A549 (cell line): ENCODE data around the gene PRRC2B. TPM values are rescaled to one million over a fixed set of nuclear protein-coding genes. Genes with fewer than 3 reads are reported as not detected.
A peak's percentile ranks its signal among the peaks of the same experiment; 100 is the strongest.

Experiments
- ATAC-seq, 2 experiments: fragments of 200-7000 bp in 1 of 2; fragments of >200 bp in 1 of 2; cut with Nextera tagmentation in 1 of 2; cut with Tn5 transposase in 1 of 2; 3 replicates each; pipeline versions ENCODE4 v1.8.0 to v1.9.1; 2018 to 2020; ENCODE audit warnings: mild to moderate bottlenecking in 1 of 2, moderate library complexity in 1 of 2
- CTCF ChIA-PET: fragments of 300-600 bp; sonication (Branson Sonifier 250); formaldehyde crosslinking; extraction: SDS; loops from one replicate; lab custom pipeline; 2021; ENCODE audit warnings: antibody characterized with exemption, inconsistent platforms; lab: Yijun Ruan, JAX
- POLR2A ChIA-PET: fragments of 350-600 bp; formaldehyde crosslinking; extraction: SDS; loops from one replicate; lab custom pipeline; 2021; ENCODE audit warnings: antibody characterized with exemption, inconsistent platforms; lab: Yijun Ruan, JAX
- DNase-seq, 2 experiments: peaks; one replicate each; pipeline versions ENCODE4 v3.0.0 to v3.0.0-alpha.2; 2011 to 2016; ENCODE audit warnings: low read depth in 1 of 2, low spot score in 1 of 2
- FAIRE-seq: peaks from 2 replicates; lab custom pipeline; 2011; peaks lifted over from hg19 to GRCh38; lab: Jason Lieb, UNC
- H3K27ac ChIP-seq, 2 experiments: fragments of >200 bp; sonication (Bioruptor Twin); formaldehyde crosslinking; 3 replicates each; pipeline ENCODE4 v1.5.1; 2016 to 2017
- H3K4me1 ChIP-seq: fragments of >200 bp; sonication (Bioruptor Twin); formaldehyde crosslinking; 3 replicates; pipeline ENCODE4 v1.6.1; 2016
- H3K4me2 ChIP-seq: fragments of >200 bp; sonication (Bioruptor Twin); formaldehyde crosslinking; 3 replicates; pipeline ENCODE4 v1.6.1; 2016
- H3K4me3 ChIP-seq: fragments of >200 bp; sonication (Bioruptor Twin); formaldehyde crosslinking; 3 replicates; pipeline ENCODE4 v1.5.1; 2016
- H3K9me3 ChIP-seq: fragments of >200 bp; sonication (Bioruptor Twin); formaldehyde crosslinking; 3 replicates; pipeline ENCODE4 v1.6.1; 2016
- BHLHE40 ChIP-seq: IDR thresholded peaks from 2 replicates; pipeline ENCODE4 v1.6.1; 2012; ENCODE audit warnings: low read depth, low read length, inconsistent platforms
- CEBPB ChIP-seq, 2 experiments: fragments of >200 bp in 1 of 2; sonication (Bioruptor Twin) in 1 of 2; formaldehyde crosslinking in 1 of 2; IDR thresholded peaks; 2 replicates each; pipeline ENCODE4 v1.6.1; 2012 to 2016
- CHD2 ChIP-seq: fragments of 150-350 bp; IDR thresholded peaks from 2 replicates; pipeline ENCODE4 v1.6.1; 2014; ENCODE audit warnings: low read length; ENCODE audit not compliant: partially characterized antibody
- CHD4 ChIP-seq: fragments of 200-600 bp; sonication (generic); IDR thresholded peaks from 2 replicates; pipeline ENCODE4 v1.6.1; 2016; ENCODE audit warnings: antibody characterized with exemption, mild to moderate bottlenecking, borderline replicate concordance
- CTCF ChIP-seq: fragments of >200 bp; sonication (Bioruptor Twin); formaldehyde crosslinking; IDR thresholded peaks from 3 replicates; pipeline ENCODE4 v1.5.1; 2016
- E2F6 ChIP-seq: IDR thresholded peaks from 2 replicates; pipeline ENCODE4 v1.6.1; 2012; ENCODE audit warnings: low read depth, borderline replicate concordance
- ESRRA ChIP-seq: fragments of 150-350 bp; IDR thresholded peaks from 2 replicates; pipeline ENCODE4 v1.6.1; 2014; ENCODE audit warnings: mild to moderate bottlenecking, low read length, borderline replicate concordance
- FOXS1 ChIP-seq: fragments of 250-450 bp; sonication (Bioruptor Pico); IDR thresholded peaks from 2 replicates; pipeline ENCODE4 v1.5.0; 2020; ENCODE audit warnings: mild to moderate bottlenecking, moderate library complexity
- HDAC2 ChIP-seq: fragments of 200-600 bp; sonication (generic); IDR thresholded peaks from 2 replicates; pipeline ENCODE4 v1.6.1; 2016
- HES2 ChIP-seq: fragments of >200 bp; sonication (Bioruptor Twin); formaldehyde crosslinking; IDR thresholded peaks from 2 replicates; pipeline ENCODE4 v1.6.1; 2016
- HOXB13 ChIP-seq: fragments of 250-450 bp; sonication (Bioruptor Pico); IDR thresholded peaks from 2 replicates; pipeline ENCODE4 v1.5.0; 2020; ENCODE audit warnings: low read depth, mild to moderate bottlenecking, moderate library complexity
- JUN ChIP-seq, 2 experiments: fragments of >200 bp; sonication (Bioruptor Twin); formaldehyde crosslinking; IDR thresholded peaks; 2 replicates in 1 of 2; 3 replicates in 1 of 2; pipeline ENCODE4 v1.6.1; 2016 to 2017
- MAFK ChIP-seq: fragments of 450-650 bp; IDR thresholded peaks from 2 replicates; pipeline ENCODE4 v1.6.1; 2014; ENCODE audit not compliant: partially characterized antibody
- MAX ChIP-seq: IDR thresholded peaks from 2 replicates; pipeline ENCODE4 v1.6.1; 2012
- MAZ ChIP-seq: fragments of 150-350 bp; IDR thresholded peaks from 2 replicates; pipeline ENCODE4 v1.6.1; 2014; ENCODE audit warnings: antibody characterized with exemption, low read depth, low read length, borderline replicate concordance
- NFE2L2 ChIP-seq: fragments of 150-350 bp; conservative IDR thresholded peaks from 2 replicates; pipeline ENCODE4 v1.6.1; 2014; ENCODE audit warnings: low read length
- RAD21 ChIP-seq, 2 experiments: fragments of >200 bp in 1 of 2; sonication (Bioruptor Twin) in 1 of 2; formaldehyde crosslinking in 1 of 2; IDR thresholded peaks in 1 of 2; conservative IDR thresholded peaks in 1 of 2; 2 replicates in 1 of 2; 3 replicates in 1 of 2; pipeline ENCODE4 v1.6.1; 2012 to 2018; ENCODE audit warnings: inconsistent platforms in 1 of 2
- RNF2 ChIP-seq: fragments of 200-600 bp; sonication (generic); IDR thresholded peaks from 2 replicates; pipeline ENCODE4 v1.6.1; 2016; ENCODE audit warnings: low read depth, mild to moderate bottlenecking, antibody characterized with exemption, moderate library complexity, borderline replicate concordance
- SMC3 ChIP-seq: fragments of >200 bp; sonication (Bioruptor Twin); formaldehyde crosslinking; IDR thresholded peaks from 3 replicates; pipeline ENCODE4 v1.6.1; 2018; ENCODE audit warnings: inconsistent platforms
- WGBS: methylation state at CpG from one replicate; pipeline ENCODE4 v1.1.6; 2017; ENCODE audit errors: missing lambda C conversion rate; 5-methylcytosine and 5-hydroxymethylcytosine counted together
- polyA plus RNA-seq, 4 experiments: library from polyadenylated mRNA; depleted of rRNA in 3 of 4; stranded (reverse); fragments of >200 nt; fragmentation: RNase III in 1 of 4; extraction: RNeasy Plus Mini Kit Qiagen cat#74134 plus additional on column Dnase treatment in 1 of 4; gene quantifications; 2 replicates in 3 of 4; 3 replicates in 1 of 4; pipeline ENCODE4 v1.2.3, GENCODE V29; 2011 to 2017
- TF ChIP-seq, protein P1 (sequence below): fragments of 450-650 bp; IDR thresholded peaks from 2 replicates; pipeline ENCODE4 v1.6.1; 2014; ENCODE audit warnings: antibody characterized with exemption

PRRC2B gene
- polyA plus RNA-seq, 2 of the 4 experiments (the other 2 are of a cell fraction): 35.6 to 47.3 TPM

DNA sequence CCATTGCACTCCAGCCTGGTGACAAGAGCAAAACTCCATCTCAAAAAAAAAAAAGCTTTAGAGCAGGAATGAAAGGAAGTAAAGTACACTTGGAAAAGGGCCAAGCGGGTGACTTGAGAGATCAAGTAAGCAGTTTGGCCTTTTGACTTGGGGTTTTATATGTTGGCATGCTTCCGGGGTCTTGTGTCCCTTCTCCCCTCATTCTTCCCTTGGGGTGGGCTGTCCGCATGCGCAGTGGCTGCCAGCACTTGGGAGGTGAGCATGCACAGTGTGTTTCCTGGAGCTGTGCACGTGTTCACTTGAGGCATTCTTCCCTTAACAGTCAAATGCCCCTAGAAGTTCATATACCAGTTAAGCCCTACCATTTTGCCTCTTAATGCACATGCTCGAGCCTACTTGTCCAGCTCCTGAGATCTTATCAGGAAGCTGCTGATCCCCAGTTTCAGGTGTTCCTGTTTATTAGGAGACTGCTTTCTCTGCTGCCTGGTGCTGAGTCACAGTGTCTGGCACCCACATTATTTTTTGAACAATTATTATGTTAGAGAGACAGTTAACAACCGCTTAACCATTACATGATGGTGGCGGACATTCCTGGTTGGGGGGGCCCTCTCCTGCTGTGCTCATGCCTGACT, 32.6 kb upstream of the PRRC2B start (continued):
- TF ChIP-seq E2F6 (peak; percentile 38; the same call in 1 of the 2 replicates), HDAC2 (no peak), SMC3 (no peak)
- TF ChIP-seq, all 56 proteins: peak for 4

GRCh38 chr9:131365546-131365945, 28.3 kb upstream of the PRRC2B start:
- Histone ChIP-seq H3K9me3 (no peaks in the 10 kb centered on the region), H3K4me2 (no peak overlapping the region), H3K4me3 (no peak overlapping the region), H3K27ac (0 out of 6 replicates have a peak overlapping the region, but pooled peaks of 1 of the 2 experiments have one; percentile 14), H3K4me1 (peaks cover 27% of the 10 kb centered on the region)
- 81% methylated on average over 1 of the region's 1 CpG for WGBS
- ChIA-PET POLR2A (interaction anchor here (0.6 kb wide), 1 partner anchor 15 kb away, joined by 3 read pairs; no protein-coding TSS in a partner anchor), CTCF (interaction anchor here (0.9 to 5.2 kb wide), 4 partner anchors 15 to 112 kb away, joined by 3 to 33 read pairs (median 7); no protein-coding TSS in a partner anchor)
- ATAC-seq: no peak
- no peak for FAIRE-seq
- no peak for TF ChIP-seq RAD21 (conservative IDR thresholded peaks at IDR 0.05 in 1 of 2, IDR thresholded peaks at IDR 0.05 in 1 of 2)
- TF ChIP-seq CTCF: no peak
- TF ChIP-seq HOXB13 (CRISPR knock-in tag): no peak
- TF ChIP-seq FOXS1 (CRISPR knock-in tag): no peak
- TF ChIP-seq HDAC2: no peak
- no peak for TF ChIP-seq NFE2L2
- TF ChIP-seq, protein P1, sequence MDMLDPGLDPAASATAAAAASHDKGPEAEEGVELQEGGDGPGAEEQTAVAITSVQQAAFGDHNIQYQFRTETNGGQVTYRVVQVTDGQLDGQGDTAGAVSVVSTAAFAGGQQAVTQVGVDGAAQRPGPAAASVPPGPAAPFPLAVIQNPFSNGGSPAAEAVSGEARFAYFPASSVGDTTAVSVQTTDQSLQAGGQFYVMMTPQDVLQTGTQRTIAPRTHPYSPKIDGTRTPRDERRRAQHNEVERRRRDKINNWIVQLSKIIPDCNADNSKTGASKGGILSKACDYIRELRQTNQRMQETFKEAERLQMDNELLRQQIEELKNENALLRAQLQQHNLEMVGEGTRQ: no peak
- no peak for TF ChIP-seq JUN (IDR thresholded peaks at IDR 0.05)
- no peak for TF ChIP-seq CHD4
- DNase-seq: no peak

DNA sequence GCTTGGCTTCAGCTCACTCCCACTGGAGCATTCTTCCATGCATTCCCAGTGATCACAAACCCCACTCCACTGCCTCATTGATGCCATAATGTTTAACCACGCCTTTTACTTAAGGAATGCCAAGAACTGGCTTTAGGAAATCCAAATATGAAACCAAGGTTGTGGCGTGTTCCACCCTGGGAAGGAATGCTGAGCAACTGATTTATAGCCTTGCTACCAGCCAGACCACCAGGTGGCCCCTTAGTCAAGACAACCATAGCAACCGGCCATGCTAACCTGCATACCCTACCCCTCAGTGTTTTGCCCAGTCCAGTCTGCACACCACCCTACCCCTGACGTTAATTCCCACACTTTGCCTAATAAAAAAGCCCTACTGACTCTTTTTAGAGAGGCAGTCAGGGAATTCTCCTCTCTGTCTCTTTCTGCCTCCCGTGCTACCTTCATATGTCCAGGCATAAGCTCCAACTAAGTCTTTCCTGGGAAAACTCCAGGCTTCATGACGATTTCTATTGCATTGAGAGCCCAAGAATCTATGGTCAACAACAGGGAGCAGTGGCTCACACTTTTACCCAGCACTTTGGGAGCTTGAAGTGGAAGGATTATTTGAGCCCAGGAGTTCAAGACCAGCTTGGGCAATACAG, 27.0 kb upstream of the PRRC2B start:
- no peaks in the 10 kb centered on the region for H3K9me3 ChIP-seq
- WGBS: 20% methylated on average over 6 of the region's 6 CpGs
- ChIA-PET CTCF (interaction anchor here (0.6 to 5.2 kb wide), 17 partner anchors 13 to 379 kb away, joined by 3 to 33 read pairs (median 4); no protein-coding TSS in a partner anchor), POLR2A (interaction anchor here (0.6 kb wide), 1 partner anchor 84 kb away, joined by 3 read pairs; no protein-coding TSS in a partner anchor)
- ATAC-seq: peak; percentile 93 to 95
- peak overlapping the region in 1 of 2 experiments; percentile 69; a peak in 3 of 6 replicates for H3K27ac ChIP-seq
- TF ChIP-seq HOXB13 (CRISPR knock-in tag): no peak
- no peak for TF ChIP-seq BHLHE40
- TF ChIP-seq MAX: peak; percentile 38; the same call in 1 of the 2 replicates
- TF ChIP-seq HES2: no peak
- TF ChIP-seq CEBPB (IDR thresholded peaks at IDR 0.05): no peak
- peak; percentile 47 for TF ChIP-seq CTCF
- peak; percentile 52 for TF ChIP-seq MAFK
- TF ChIP-seq ESRRA: no peak
- TF ChIP-seq SMC3: peak; percentile 56
- TF ChIP-seq HDAC2: no peak
- no peak for TF ChIP-seq CHD2
- no peak for TF ChIP-seq MAZ
- peak; percentile 66 to 73 for TF ChIP-seq RAD21 (conservative IDR thresholded peaks at IDR 0.05 in 1 of 2, IDR thresholded peaks at IDR 0.05 in 1 of 2)
- no peak for TF ChIP-seq RNF2
- peak overlapping the region; percentile 62 for H3K4me2 ChIP-seq
- H3K4me1 ChIP-seq: peaks cover 16% of the 10 kb centered on the region
- H3K4me3 ChIP-seq: no peak overlapping the region
- no peak for FAIRE-seq
- peak; percentile 65 to 89 for DNase-seq
